Hepatocyte (in vitro differentiated cells): ENCODE results near the gene PLPPR1.

Experiments used
- EZH2 ChIP-seq: fragments of 200-600 bp; sonication (generic); IDR thresholded peaks from 2 replicates; pipeline ENCODE4 v1.6.1; 2016; ENCODE audit warnings: antibody characterized with exemption, mild to moderate bottlenecking, borderline replicate concordance
- EZH2phosphoT487 ChIP-seq: fragments of 200-600 bp; sonication (generic); IDR thresholded peaks from one replicate; pipeline ENCODE4 v1.6.1; 2018; ENCODE audit warnings: antibody characterized with exemption, mild to moderate bottlenecking, low read depth, moderate library complexity; ENCODE audit not compliant: unreplicated experiment, severe bottlenecking
- TF ChIP-seq, protein P1 (sequence below): fragments of 200-600 bp; sonication (generic); IDR thresholded peaks from 2 replicates; pipeline ENCODE4 v1.5.1; 2016; ENCODE audit warnings: antibody characterized with exemption, mild to moderate bottlenecking; ENCODE audit not compliant: poor library complexity

- TF ChIP-seq, protein P1, sequence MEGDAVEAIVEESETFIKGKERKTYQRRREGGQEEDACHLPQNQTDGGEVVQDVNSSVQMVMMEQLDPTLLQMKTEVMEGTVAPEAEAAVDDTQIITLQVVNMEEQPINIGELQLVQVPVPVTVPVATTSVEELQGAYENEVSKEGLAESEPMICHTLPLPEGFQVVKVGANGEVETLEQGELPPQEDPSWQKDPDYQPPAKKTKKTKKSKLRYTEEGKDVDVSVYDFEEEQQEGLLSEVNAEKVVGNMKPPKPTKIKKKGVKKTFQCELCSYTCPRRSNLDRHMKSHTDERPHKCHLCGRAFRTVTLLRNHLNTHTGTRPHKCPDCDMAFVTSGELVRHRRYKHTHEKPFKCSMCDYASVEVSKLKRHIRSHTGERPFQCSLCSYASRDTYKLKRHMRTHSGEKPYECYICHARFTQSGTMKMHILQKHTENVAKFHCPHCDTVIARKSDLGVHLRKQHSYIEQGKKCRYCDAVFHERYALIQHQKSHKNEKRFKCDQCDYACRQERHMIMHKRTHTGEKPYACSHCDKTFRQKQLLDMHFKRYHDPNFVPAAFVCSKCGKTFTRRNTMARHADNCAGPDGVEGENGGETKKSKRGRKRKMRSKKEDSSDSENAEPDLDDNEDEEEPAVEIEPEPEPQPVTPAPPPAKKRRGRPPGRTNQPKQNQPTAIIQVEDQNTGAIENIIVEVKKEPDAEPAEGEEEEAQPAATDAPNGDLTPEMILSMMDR = no peak
- TF ChIP-seq EZH2 (no peak), EZH2phosphoT487 (no peak)
Measured at GRCh38 chr9:101139082-101139481, 110.6 kb downstream of the PLPPR1 start.
